Right lobe of liver (tissue), 6 donors: ENCODE results near the gene WDPCP. TPM values are rescaled to one million over a fixed set of nuclear protein-coding genes. Genes with fewer than 3 reads are reported as not detected.

Source experiments
- ATAC-seq, 4 donors: fragments of 200-7000 bp; cut with Tn5 transposase; one replicate each; pipeline ENCODE4 v1.9.1; 2020; ENCODE audit warnings: mild to moderate bottlenecking in 4 of 4, moderate library complexity in 4 of 4
- DNase-seq, 3 donors: peaks; one replicate each; pipeline ENCODE4 v3.0.0-alpha.2; 2020
- H3K27ac ChIP-seq, 3 donors: fragments of 200-600 bp; one replicate each; pipeline ENCODE4 v1.8.0; 2022
- H3K27me3 ChIP-seq, 2 donors: fragments of 200-600 bp; one replicate each; pipeline ENCODE4 v1.8.0; 2022
- H3K36me3 ChIP-seq, 4 donors: fragments of 200-600 bp; sonication (generic) in 1 of 4; one replicate each; pipeline versions ENCODE4 v1.5.1 to v1.8.0; 2017 to 2022; ENCODE audit warnings: control low read depth in 1 of 4
- H3K4me1 ChIP-seq, 4 donors: fragments of 200-600 bp; sonication (generic) in 1 of 4; one replicate each; pipeline versions ENCODE4 v1.5.1 to v1.8.0; 2017 to 2022; ENCODE audit warnings: control low read depth in 1 of 4
- H3K4me3 ChIP-seq, 3 donors: fragments of 200-600 bp; one replicate each; pipeline ENCODE4 v1.8.0; 2022
- H3K9me3 ChIP-seq, 4 donors: fragments of 200-600 bp; sonication (generic) in 1 of 4; one replicate each; pipeline versions ENCODE4 v1.5.1 to v1.8.0; 2017 to 2022; ENCODE audit warnings: control low read depth in 1 of 4
- POLR2A ChIP-seq: fragments of 450-650 bp; IDR thresholded peaks from one replicate; pipeline ENCODE4 v1.6.1; 2017; ENCODE audit warnings: antibody characterized with exemption, mild to moderate bottlenecking
- WGBS: methylation state at CpG from one replicate; pipeline ENCODE4 v1.1.6; 2018; ENCODE audit warnings: low coverage, low lambda C conversion rate; ENCODE audit not compliant: insufficient coverage; ENCODE audit errors: missing lambda C conversion rate; 5-methylcytosine and 5-hydroxymethylcytosine counted together
- intact Hi-C, 2 donors: fragments of 100-400 bp; cut with DNase I; formaldehyde crosslinking; loops; one replicate each; pipeline versions ENCODE4 v1.11.2 to v1.14.1; 2022
- total RNA-seq, 6 experiments: library from RNA; depleted of rRNA in 2 of 6; stranded (reverse); fragments of >200 nt in 2 of 6; fragmentation: NEBNext Ultra II Directional in 3 of 6; extraction: Animal tissue kit (Norgen Biotek cat#: 25700) in 3 of 6; gene quantifications; one replicate each; pipeline versions ENCODE4 v1.1.0 to v1.2.4, GENCODE V29; 2016 to 2023
- TF ChIP-seq, protein P1 (sequence below), 4 donors: fragments of 200-600 bp in 3 of 4; fragments of 450-650 bp in 1 of 4; IDR thresholded peaks; one replicate each; pipeline versions ENCODE4 v1.5.1 to v1.8.0; 2016 to 2022; ENCODE audit warnings: antibody characterized with exemption in 4 of 4, mild to moderate bottlenecking in 2 of 4
- donor health status: DM: no; HTN: yes; CAD: no.
- donor health status: DM: no; HTN: no; CAD: no.
- donor health status: DM: no; HTN: no; CAD: no.
- donor health status: DM: no; HTN: yes; CAD: no.
- donor health status: DM: no; HTN: yes; CAD: no.

The WDPCP gene
- total RNA-seq, 6 experiments from 2014 or later, result 2.7 to 4.4 (median 3.0) TPM

DNA sequence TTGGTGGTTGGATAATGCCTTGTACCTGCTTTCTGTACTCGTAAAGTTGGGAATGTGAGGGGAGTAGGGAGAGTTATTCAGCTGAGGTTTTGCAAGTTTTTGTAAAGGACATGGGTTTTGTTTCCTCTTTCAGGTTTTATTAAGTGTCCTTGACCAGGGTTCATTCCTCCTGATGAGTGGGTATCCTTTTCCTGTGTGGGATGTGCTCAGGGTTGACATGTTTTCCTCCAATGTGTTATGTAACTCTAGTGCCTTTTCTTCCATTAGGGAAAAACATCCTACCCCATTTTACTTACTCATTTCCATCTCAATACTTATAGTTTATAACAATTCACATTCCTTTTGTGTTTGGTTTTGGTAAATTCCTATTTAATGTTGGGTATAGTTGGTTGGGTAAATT is 489.2 kb downstream of the WDPCP start:
- Histone ChIP-seq H3K27ac (no peak overlapping the region), H3K27me3 (no peaks in the 10 kb centered on the region), H3K9me3 (peaks cover 0 to 3% (median 0%) of the 10 kb centered on the region in 4 donors), H3K4me3 (no peak overlapping the region), H3K4me1 (no peaks in the 10 kb centered on the region), H3K36me3 (no peaks in the 10 kb centered on the region)
- TF ChIP-seq POLR2A, result no peak
- TF ChIP-seq, protein P1, sequence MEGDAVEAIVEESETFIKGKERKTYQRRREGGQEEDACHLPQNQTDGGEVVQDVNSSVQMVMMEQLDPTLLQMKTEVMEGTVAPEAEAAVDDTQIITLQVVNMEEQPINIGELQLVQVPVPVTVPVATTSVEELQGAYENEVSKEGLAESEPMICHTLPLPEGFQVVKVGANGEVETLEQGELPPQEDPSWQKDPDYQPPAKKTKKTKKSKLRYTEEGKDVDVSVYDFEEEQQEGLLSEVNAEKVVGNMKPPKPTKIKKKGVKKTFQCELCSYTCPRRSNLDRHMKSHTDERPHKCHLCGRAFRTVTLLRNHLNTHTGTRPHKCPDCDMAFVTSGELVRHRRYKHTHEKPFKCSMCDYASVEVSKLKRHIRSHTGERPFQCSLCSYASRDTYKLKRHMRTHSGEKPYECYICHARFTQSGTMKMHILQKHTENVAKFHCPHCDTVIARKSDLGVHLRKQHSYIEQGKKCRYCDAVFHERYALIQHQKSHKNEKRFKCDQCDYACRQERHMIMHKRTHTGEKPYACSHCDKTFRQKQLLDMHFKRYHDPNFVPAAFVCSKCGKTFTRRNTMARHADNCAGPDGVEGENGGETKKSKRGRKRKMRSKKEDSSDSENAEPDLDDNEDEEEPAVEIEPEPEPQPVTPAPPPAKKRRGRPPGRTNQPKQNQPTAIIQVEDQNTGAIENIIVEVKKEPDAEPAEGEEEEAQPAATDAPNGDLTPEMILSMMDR (IDR thresholded peaks at IDR 0.05), result no peak
- DNase-seq (no peak), ATAC-seq (no peak)
- 100% methylated on average over 1 of the region's 1 CpG for WGBS
- intact Hi-C loops, result no loop called here

DNA sequence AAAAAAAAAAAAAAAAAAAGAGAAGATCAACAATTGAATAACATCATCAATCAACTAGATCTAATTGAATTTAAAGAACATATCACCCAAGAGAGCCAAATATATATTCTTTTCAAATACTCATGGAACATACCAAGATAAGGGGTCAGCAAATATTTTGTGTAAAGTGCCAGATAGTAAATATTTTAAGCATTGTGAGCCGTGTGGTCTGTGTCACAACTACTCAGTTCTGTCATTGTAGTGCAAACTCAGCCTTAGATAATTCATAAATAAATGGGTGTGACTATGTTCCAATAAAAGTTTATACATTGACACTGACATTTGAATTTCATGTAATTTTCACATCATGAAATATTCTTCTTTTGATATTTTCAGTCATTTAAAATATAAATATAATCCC is 491.8 kb downstream of the WDPCP start:
- no peak overlapping the region for H3K4me3 ChIP-seq
- H3K27me3 ChIP-seq, result no peaks in the 10 kb centered on the region
- H3K27ac ChIP-seq, result no peak overlapping the region
- ATAC-seq (no peak), DNase-seq (no peak)
- intact Hi-C loops, result no loop called here
- no peaks in the 10 kb centered on the region for H3K9me3 ChIP-seq
- H3K4me1 ChIP-seq, result no peaks in the 10 kb centered on the region
- TF ChIP-seq, protein P1 (IDR thresholded peaks at IDR 0.05), result no peak
- no peak for TF ChIP-seq POLR2A
- WGBS, result 35% methylated on average over 1 of the region's 1 CpG
- no peaks in the 10 kb centered on the region for H3K36me3 ChIP-seq

DNA sequence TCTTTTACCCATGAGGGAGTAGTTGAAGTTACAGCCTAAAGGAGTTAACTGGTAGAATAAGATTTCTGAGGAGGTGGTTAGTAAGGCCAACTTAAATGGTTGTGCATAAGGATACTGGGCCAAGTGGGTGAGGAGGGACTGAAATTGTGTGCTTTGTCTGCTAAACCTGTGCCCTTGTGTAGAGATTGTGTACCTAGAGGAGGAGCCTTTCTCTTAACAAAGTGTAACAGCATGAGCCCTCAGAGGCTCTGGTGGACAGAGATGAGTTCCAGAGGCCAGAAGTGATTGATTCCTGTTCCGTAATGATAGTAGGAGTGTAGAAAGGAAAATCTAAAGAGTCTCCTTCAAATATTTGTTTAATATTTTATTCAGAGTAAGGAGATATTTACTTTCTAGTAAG is 494.8 kb downstream of the WDPCP start:
- no peaks in the 10 kb centered on the region for H3K9me3 ChIP-seq
- no peak for DNase-seq
- WGBS, result no CpG with 5 or more reads among the region's 1 CpG
- H3K4me1 ChIP-seq, result no peaks in the 10 kb centered on the region
- TF ChIP-seq, protein P1 (IDR thresholded peaks at IDR 0.05), result no peak
- no peak for TF ChIP-seq POLR2A
- intact Hi-C loops, result no loop called here
- H3K4me3 ChIP-seq, result no peak overlapping the region
- H3K27ac ChIP-seq, result no peak overlapping the region
- ATAC-seq, result no peak
- no peaks in the 10 kb centered on the region for H3K27me3 ChIP-seq
- H3K36me3 ChIP-seq, result no peaks in the 10 kb centered on the region

GRCh38 chr2:63092857-63093256 is 495.4 kb downstream of the WDPCP start:
- Histone ChIP-seq H3K27me3 (no peaks in the 10 kb centered on the region), H3K9me3 (no peaks in the 10 kb centered on the region), H3K27ac (no peak overlapping the region), H3K36me3 (no peaks in the 10 kb centered on the region), H3K4me1 (no peaks in the 10 kb centered on the region), H3K4me3 (no peak overlapping the region)
- DNase-seq (no peak), ATAC-seq (no peak)
- intact Hi-C loops, result no loop called here
- WGBS, result 3% methylated on average over 1 of the region's 1 CpG
- no peak for TF ChIP-seq POLR2A
- TF ChIP-seq, protein P1 (IDR thresholded peaks at IDR 0.05), result no peak

- no peak for TF ChIP-seq POLR2A
- TF ChIP-seq, protein P1 (IDR thresholded peaks at IDR 0.05), result no peak
- WGBS, result 59% methylated on average over 1 of the region's 1 CpG
- intact Hi-C loops, result no loop called here
These were observed 495.9 kb downstream of the WDPCP start for GRCh38 chr2:63092401-63092800.

More at GRCh38 chr2:63092401-63092800, 495.9 kb downstream of the WDPCP start:
- H3K4me3 ChIP-seq, result no peak overlapping the region
- ATAC-seq (no peak), DNase-seq (no peak)
- H3K27ac ChIP-seq, result no peak overlapping the region
- no peaks in the 10 kb centered on the region for H3K4me1 ChIP-seq
- no peaks in the 10 kb centered on the region for H3K36me3 ChIP-seq
- H3K27me3 ChIP-seq, result no peaks in the 10 kb centered on the region
- no peaks in the 10 kb centered on the region for H3K9me3 ChIP-seq
